GM12801 (cell line): ENCODE results near the gene ZNF789.

ENCODE experiments used
- CTCF ChIP-seq: IDR thresholded peaks from one replicate; pipeline ENCODE4 v1.5.1; 2011; ENCODE audit warnings: control low read depth; ENCODE audit not compliant: insufficient read length; ENCODE audit errors: extremely low read depth

The ZNF789 gene

DNA sequence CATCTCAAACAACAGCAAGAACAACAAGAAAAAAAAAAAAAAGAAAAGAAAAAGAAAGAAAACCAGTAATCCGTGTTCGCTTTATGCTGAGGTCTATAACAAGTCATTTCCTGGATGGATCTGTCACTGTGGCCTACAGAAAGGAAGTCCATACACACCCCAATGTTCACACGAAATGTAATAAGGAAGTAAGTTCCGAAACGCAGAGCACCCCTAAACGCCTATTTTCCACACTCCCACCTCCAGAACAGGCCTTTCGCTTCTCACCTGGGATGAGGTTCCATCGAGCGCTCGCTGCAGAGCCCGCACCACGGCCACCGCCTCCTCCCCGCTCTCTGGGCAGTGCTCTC, 26.7 kb downstream of the ZNF789 start:
- no peak for TF ChIP-seq CTCF

- TF ChIP-seq CTCF, result no peak
Observed at GRCh38 chr7:99499721-99500636, 27.3 kb downstream of the ZNF789 start, which contains the start of gene ZNF394. Gene ZNF394, minus strand, starts transcription at chr7:99500281. Its CDS starts 188 bp downstream, at chr7:99500093.

DNA sequence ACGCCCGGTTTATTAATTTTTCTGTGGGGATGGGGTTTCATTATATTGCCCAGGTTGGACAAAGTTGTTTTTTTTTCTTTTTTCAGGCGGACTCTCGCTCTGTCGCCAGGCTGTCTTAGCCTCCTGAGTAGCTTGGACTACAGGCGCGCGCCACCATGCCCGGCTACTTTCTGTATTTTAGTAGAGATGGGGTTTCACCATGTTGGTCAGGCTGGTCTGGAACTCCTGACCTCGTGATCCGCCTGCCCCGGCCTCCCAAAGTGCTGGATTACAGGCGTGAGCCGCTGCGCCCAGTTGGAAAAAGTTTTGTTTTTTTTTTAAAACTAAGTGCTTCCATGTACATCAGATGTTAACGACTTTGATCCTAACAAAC, 27.9 kb downstream of the ZNF789 start:
- TF ChIP-seq CTCF, result no peak

- no peak for TF ChIP-seq CTCF
Observed at GRCh38 chr7:99504281-99504602, 31.6 kb downstream of the ZNF789 start.

- TF ChIP-seq CTCF, result no peak
Observed at GRCh38 chr7:99504603-99505323, 32.1 kb downstream of the ZNF789 start, which contains the start of gene ZKSCAN5. Gene ZKSCAN5, plus strand, starts transcription at chr7:99504662. Its CDS starts 1,383 bp downstream, at chr7:99506045.

GRCh38 chr7:99505324-99505662, 32.6 kb downstream of the ZNF789 start:
- no peak for TF ChIP-seq CTCF

- TF ChIP-seq CTCF, result no peak
Observed at GRCh38 chr7:99514050-99514449, 41.4 kb downstream of the ZNF789 start.
